ENCODE results near the gene ZNF224.
"Not testable (repeated sequence)": the region's sequence is repeated elsewhere in the genome, so short reads cannot be mapped to it uniquely, and the experiment has no call there.

The ZNF224 gene

DNA sequence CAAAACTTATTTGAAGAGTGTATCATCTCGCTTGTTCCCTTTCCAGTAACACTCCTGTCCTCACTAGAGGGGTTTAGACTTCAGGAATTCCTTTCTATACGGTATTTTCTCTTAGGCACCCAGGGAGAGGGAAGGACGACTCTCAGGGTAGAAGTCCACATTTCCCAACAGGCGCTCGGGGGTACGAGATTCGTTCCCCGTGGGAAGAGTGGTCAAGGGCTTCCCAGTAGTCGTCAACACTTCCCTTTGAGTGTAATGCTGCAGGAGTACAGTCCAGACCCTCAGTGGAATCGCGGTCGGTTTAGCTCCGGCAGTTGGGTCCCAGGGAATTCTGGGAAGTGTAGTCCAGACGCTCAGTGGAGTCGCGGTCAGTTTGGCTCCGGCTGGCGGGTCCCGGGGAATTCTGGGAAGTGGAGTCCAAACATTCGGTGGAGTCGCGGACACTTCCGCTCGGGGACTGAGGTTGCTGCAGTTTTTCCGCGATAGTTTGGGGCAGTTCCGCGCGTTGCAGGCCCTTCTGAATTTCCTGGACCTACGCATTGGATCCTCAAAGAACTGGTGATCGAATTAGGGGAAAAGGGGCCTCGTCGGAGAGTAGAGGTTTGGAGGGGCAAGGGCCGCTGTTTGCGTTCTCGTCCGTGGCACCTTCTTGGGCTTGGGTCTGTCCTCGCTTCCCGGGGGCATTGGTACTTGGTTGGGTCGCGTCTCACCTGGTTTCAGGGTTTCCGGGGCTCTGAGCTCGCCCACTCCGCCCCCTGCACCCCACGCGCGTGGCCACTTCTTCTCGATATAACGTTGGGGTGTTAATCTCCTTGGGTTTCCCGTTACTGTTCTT is at the start of gene ZNF224:
TSS of gene ZNF224 (plus strand) at position 431 of the 835 bp plus-strand sequence. CDS start 3,513 bp downstream, outside the sequence.
- DNase-seq = peak; percentile 90

DNA sequence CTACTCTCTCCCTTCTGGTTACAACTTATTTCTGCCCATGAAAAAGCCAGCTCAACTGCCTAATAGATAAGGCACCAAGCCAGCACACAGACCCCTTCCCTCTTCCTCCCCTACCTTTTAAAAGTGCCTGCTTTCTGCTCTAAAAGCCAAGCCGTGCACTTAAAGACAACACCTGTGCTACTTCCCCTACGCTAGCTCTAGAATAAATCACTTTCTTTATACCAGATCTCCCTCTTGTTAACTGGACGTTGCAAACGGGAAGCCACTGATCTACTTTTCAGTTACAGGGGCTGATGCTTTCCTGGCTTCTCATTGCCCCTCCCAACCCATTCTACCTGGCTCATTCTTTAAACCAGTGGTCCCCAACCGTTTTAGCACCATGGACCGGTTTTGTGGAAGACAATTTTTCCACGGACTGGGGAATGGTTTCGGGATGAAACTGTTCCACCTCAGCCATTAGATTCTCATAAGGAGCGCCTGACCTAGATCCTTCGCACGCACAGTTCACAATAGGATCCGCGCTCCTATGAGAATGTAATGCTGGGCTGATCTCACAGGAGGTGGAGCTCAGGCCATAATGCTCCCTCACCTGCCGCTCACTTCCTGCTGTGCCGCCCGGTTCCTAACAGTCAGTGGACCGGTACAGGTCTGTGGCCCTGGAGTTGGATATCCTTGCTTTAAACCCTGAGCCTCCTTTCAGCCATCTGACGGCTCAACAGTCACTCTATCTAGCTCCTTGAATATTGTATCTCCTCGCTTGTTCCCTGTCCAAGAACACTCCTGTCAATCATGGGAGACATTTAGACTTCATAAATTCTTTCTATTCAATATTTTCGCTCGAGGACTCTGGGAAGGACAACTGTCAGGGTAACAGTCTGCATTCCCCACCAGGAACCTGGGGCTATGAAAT is 43.2 kb upstream of the ZNF224 start:
- peak; percentile 82 for DNase-seq

DNA sequence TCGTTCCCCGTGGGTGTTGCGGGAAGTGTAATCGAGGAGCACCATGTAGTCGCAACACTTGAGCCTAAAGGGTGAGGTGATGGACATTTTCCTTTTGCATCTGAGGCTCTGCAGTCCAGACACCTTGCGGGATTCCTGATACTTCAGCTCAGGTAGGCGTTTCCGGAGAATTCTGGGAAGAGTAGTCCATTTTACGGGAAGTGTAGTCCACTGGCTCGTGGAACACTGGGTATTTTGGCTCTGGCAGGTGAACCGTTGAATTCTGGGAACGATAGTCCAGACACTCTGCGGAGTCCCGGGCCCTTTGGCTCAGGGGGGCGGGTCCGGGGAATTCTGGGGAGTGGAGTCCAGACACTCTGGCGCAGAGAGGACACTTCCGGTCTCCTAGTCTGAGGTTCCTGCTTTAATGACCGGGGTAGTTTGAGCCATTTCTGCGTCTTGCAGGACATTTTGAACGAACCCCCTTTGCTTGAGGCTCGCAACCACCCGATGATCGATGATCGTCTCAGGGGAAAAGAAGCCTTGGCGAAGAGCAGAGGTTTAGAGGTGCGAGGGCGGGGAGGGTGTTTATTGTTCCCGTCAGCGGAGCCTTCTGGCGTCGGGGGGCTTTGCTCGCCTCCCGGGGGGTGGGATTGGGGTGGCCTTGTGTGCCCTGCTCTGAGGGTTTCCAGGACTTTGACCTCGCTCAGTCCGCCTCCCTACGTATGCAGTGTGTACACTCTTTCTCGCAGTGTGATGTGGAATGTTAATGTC is 42.3 kb upstream of the ZNF224 start, which contains the start of gene ZNF223:
TSS of gene ZNF223 (plus strand) at position 387 of the 753 bp plus-strand sequence. CDS start 3,141 bp downstream, outside the sequence.
- DNase-seq = peak; percentile 98

DNA sequence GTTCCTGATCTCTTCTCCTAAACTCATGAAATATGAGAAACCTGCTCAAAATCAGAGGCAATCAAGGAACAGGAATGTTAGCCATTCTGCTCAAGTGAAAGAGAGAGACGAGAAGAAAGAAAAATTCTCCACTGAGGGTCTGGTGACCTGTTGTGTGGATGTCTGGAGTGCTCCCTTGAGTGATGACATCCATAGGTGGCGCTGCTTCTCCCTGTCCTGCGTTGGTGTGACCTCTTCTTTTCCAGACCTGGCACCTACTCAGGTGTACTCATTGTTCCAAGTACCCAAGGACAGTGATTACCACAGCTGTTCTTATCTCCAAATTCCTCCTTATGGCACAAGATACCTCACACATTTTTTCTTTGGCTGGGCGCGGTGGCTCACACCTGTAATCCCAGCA is 38.3 kb upstream of the ZNF224 start:
- no peak for DNase-seq

DNA sequence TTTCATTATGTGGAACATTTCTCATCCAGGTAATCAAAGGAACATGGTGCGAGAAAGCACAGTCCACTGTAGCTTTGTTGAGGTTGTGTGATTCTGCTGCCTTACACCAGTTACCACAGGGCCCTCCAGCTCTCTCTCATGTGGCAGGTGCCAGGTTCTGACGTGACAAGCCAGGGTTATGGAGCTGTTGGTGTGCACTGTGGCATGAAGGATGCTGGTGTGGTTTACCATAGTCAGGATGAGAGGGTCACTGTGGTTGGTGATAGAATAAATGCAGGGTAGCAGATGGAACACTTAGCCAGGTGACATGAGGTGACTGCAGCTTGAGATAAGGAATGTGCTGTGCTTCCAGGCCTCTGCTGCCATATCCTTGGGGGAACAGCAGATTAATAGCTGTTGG is 34.9 kb upstream of the ZNF224 start:
- DNase-seq = no peak

DNA sequence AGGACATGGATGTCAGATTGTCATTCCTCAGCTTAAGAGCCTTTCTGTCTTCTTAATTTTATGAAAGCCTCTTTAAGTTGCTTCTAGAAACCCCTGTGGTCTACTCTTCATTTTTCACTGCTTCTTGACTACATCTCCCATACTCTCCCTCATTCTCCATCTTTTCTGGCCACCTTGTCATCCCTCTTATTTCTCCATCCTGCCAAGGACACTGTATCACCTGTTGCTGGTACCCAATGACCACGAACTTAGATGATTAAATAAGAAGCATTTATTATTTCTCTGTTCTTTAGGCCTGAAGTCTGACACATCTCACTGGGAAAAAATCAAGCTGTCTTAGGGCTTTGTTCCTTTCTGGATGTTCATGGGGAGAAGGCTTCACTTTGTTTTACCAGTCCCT is 33.1 kb upstream of the ZNF224 start:
- DNase-seq = no peak

DNA sequence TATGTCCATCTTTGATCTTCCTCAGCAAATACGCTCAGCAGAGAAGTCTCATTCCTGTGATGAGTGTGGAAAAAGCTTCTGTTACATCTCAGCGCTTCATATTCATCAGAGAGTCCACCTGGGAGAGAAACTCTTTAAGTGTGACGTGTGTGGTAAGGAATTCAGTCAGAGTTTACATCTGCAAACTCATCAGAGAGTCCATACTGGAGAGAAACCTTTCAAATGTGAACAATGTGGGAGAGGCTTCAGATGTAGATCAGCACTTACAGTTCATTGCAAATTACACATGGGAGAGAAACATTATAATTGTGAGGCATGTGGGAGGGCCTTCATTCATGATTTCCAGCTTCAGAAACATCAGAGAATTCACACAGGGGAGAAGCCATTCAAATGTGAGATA is 27.9 kb upstream of the ZNF224 start:
- DNase-seq = no peak

DNA sequence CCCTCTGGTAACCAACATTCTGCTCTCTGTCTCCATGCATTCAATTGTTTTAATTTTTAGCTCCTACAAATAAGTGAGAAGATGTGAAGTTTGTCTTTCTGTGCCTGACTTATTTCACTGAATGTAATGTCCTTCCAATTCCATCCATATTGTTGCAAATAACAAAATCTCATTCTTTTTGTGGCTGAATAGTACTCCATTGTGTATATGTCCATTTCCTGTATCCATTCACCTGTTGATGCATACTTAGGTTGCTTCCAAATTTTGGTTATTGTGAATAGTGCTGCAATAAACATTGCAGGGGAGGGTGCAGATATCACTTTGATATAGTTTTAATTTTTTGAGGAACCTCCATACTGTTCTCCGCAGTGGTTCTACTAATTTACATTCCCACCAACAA is 24.7 kb upstream of the ZNF224 start:
- no peak for DNase-seq

DNA sequence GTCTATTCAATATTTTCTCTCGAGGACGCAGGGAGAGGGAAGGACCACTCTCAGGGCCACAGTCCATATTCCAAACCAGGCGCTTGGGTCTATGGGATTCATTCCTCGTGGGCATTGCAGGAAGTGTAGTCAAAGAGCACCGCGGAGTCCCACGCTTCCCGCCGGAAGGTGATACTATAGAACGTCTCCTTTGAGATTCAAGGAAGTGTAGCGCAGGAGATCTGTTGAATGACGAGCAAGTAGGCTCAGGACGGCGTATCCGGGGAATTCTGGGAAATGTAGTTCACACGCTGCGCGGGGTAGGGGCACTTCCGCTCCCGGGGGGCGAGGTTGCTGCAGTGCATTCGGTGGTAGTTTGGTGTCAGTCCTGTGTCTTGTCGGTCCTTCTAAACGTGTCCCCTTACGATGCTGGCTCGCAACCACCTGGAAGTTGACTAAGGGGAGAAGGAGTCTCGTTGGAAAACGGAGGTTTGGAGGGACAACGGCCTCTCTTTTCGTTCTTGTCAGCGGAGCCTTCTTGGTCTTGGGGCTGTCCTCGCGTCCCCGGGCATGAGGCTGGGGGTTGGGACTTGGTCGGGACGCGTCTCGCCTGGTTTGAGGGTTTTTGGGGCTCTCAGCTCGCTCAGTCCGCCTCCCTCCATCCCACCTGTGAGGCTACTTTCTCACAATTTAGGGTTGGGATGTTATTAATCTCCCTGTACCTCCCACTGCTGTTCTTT is 22.2 kb upstream of the ZNF224 start, which contains the start of gene ZNF284:
TSS of gene ZNF284 (plus strand) at position 336 of the 719 bp plus-strand sequence. CDS start 4,231 bp downstream, outside the sequence.
- DNase-seq = peak; percentile 82

DNA sequence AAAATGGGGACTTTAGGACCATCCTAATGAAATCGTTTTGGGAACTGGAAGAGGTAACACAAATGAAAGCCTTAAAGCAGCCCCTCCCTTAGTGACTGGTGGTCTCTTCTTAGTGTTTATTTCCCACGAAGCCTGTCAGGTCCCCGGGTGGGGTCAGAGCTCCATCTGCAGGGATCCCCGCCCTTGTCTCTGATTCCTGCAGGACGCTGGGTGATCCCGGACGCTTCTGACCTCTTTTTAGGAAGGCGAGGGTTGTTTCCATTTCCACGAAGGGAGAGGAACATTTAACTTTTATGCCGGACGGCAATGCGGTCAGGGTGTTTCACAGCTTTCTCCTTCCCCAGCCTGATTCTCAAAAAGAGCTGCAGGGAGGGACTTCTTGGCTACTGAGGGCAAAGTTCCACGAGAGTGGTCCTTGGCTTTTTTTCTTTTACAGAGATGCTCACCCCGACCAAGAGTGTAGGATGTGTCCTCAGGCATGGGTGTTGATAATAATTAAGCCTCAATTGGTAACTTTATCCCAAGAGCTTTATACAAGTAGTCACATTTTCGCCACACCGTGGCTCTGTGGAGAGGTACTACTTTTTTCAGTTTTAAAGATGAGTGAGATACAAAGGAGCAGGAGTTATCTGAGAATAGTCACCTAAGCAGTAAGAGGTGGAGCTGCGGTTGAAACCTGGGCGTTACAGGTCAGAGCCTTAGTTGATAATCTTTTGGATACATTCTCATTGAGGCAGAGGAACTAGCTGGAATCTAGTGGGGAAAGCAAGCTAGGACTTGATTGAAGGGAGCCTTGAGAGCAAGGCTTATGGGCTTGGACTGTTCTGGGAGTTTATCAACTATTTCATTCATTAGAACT is 21.4 kb upstream of the ZNF224 start:
- no peak for DNase-seq

DNA sequence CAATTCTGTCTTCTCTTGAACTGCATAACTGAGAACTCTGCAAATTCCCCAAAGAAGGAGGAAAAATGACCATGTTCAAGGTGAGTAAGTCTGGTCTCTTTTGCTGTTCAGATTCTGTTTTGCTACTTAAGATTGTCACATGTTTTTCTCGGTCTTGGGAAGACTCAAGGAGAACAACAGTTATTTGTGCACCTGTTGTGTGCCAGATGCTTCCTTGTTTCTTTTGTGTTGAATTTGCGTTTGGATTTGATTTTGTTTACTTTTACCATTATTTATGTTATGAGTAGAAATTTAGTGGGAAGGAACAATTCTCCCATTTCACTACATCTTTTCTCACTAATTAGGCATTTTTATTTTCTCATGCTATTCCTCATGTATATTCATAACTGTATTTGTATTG is 17.8 kb upstream of the ZNF224 start:
- no peak for DNase-seq

DNA sequence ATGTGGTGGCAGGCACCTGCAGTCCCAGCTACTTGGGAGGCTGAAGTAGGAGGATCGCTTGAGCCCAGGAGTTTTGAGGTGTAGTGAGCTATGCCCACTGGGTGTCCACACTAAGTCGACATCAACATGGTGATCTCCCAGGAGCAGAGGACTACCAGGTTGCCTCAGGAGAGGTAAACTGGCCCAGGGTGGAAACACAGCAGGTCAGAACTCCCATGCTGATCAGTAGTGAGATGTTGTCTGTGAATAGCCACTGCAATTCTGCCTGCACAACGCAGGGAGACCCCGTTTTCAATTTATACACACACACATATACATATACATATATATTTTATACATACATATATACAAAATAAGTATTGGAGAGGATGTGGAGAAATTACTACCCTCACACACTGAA is 2.1 kb upstream of the ZNF224 start:
- no peak for DNase-seq

DNA sequence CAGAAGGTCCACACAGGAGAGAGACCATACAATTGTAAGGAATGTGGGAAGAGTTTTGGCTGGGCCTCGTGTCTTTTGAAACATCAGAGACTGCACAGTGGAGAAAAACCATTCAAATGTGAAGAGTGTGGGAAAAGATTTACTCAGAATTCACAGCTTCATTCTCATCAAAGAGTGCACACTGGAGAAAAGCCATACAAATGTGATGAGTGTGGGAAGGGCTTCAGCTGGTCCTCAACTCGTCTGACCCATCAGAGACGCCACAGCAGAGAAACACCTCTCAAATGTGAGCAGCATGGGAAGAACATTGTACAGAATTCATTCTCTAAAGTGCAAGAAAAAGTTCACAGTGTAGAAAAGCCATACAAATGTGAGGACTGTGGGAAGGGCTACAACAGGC is 13.6 kb downstream of the ZNF224 start:
- no peak for DNase-seq

DNA sequence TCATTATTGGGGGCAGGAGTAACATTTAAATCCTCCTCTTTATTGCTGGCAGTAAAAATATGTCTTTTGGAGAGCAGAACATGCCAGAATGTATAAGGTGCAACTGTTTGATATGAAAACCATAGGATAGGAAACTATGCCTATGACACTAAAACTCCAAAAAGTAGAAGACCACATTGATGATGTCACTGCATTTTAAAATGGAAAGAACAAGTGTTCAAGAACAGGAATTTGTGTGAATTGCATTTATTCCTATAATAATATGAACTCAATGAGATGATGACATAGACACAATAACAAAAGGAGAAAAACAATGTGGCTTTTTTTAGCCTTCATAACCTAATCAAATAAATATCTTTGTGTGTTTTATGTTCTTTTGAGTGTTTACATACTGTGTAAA is 15.3 kb downstream of the ZNF224 start:
- DNase-seq = no peak

DNA sequence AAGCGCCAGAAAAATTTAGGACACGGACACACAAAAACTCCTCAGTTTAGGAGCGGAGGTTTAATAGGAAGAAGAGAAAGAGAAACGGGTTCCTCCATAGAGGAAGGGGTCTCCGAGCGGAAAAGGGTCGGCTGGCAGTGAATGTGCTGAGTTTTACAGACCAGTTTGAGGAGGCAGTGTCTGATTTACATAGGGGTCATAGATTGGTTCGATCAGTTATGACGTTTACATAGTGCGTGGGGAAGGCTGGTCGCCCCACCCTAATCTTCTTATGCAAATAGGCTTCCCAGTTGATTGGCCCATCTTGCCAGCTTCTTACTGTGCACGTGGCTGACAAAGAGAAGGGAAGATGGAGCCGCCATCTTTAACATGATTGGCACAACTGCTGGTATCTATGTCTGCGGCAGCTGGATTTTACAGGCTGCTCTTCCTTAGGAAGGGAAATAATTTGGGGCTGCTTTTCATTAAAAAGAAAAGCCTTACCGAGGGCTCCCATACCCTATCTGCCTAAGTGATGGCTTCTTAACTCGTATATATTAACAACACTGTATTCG is 17.8 kb downstream of the ZNF224 start:
- DNase-seq = no peak

DNA sequence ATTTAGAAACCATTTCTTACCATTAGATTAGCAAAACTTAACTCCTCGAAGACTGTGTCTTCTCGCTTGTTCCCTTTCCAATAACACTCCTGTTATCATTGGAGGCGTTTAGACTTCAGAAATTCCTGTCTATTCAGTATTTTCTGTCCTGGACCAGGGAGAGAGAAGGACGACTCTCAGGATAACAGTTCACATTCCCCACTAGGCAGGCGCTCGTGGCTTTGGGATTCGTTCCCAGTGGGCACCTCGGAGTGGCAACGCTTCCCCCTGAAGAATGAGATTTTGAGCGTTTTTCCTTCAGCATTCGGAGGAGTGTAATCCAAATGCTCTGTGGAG is 18.6 kb downstream of the ZNF224 start:
- no peak for DNase-seq

DNA sequence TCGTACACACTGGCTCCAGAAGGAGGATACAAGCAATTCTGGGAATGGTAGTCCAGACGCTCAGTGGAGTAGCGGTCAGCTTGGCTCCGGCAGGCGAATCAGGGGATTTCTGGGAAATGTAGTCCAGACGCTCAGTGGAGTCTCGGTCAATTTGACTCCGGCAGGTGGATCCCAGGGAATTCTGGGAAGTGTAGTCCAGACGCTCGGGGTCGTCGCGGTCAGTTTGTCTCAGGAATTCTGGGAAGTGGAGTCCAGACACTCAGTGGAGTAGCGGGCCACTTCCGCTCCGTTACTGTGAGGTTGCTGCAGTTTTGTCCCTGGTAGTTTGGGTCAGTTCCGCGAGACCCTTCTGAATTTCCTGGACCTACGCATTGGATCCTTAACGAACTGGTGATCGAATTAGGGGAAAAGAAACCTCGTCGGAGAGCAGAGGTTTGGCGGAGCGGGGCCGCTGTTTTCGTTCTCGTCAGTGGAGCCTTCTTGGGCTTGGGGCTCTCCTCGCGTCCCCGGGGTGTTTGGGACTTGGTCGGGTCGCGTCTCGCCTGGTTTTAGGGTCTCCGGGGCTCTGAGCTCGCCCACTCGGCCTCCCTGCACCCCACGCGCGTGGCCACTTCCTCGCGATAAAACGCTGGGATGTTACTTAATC is 19.1 kb downstream of the ZNF224 start, which contains the start of gene ZNF225:
TSS of gene ZNF225 (plus strand) at position 262 of the 646 bp plus-strand sequence. CDS start 2,429 bp downstream, outside the sequence.
- DNase-seq = peak; percentile 97

DNA sequence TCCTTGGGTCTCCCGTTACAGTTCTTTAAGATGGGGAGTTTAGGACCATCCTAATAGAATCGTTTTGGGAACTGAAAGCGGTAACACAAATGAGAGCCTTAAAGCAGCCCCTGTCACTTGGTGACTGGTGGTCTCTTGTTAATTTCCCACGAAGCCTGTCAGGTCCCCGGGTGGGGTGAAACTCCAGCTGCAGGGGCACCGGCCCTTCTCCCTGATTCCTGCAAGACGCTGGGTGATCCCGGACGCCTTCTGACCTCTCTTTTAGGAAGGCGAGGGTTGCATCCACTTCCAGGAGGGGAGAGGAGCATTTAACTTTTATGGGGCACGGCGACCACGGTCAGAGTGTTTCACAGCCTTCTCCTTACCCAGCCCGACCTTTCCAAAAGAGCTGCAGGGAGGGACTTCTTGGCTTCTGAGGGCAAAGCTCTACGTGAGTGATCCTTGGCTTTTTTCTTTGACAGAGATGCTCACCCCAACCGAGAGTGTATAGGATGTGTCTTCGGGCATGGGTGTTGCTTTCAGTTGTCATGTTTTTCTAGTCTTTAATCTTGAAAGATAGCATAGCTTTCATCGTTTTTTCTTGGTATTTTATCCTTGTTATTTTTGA is 19.7 kb downstream of the ZNF224 start:
- DNase-seq = no peak

DNA sequence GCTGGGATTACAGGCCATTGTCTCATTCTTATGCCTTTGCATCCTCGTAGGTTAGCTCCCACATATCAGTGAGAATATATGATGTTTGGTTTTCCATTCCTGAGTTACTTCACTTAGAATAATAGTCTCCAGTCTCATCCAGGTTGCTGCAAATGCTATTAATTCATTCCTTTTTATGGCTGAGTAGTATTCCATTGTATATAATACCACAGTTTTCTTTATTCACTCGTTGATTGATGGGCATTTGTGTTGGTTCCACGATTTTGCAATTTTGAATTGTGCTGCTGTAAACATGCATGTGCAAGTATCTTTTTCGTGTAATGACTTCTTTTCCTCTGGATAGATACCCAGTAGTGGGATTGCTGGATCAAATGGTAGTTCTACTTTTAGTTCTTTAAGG is 27.0 kb downstream of the ZNF224 start:
- not testable (repeated sequence) for DNase-seq

DNA sequence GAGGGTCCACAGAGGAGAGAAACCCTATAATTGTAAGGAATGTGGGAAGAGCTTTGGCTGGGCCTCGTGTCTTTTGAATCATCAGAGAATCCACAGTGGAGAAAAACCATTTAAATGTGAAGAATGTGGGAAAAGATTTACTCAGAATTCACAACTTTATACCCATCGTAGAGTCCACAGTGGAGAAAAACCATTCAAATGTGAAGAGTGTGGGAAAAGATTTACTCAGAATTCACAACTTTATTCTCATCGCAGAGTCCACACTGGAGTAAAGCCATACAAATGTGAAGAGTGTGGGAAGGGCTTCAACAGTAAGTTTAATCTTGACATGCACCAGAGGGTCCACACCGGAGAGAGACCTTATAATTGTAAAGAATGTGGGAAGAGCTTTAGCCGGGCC is 37.8 kb downstream of the ZNF224 start:
- DNase-seq = no peak
